Hematopoietic multipotent progenitor cell treated with erythropoietin and hydrocortisone succinate and interleukin-3 and kit ligand, for 15 days (in vitro differentiated cells): ENCODE measurements around the gene MRPS15.

Experiments used
- DNase-seq: peaks from one replicate; pipeline ENCODE4 v3.0.0-alpha.2; 2015; ENCODE audit warnings: low spot score

Gene MRPS15

GRCh38 chr1:36457691-36458090 is 6.5 kb downstream of the MRPS15 start:
- no peak for DNase-seq

GRCh38 chr1:36456391-36456928 is 7.7 kb downstream of the MRPS15 start:
- no peak for DNase-seq

GRCh38 chr1:36455386-36455785 is 8.8 kb downstream of the MRPS15 start:
- DNase-seq = no peak

- no peak for DNase-seq
Measured at GRCh38 chr1:36453600-36454388, 10.4 kb downstream of the MRPS15 start.

GRCh38 chr1:36453051-36453450 is 11.1 kb downstream of the MRPS15 start:
- no peak for DNase-seq

- no peak for DNase-seq
Measured at GRCh38 chr1:36450919-36451305, 13.3 kb downstream of the MRPS15 start.

GRCh38 chr1:36450270-36450918 is 13.8 kb downstream of the MRPS15 start, which contains the start of gene OSCP1:
OSCP1 (minus strand) TSS chr1:36450451; CDS start chr1:36450369, 82 bp downstream.
- DNase-seq = peak; percentile 93

GRCh38 chr1:36448530-36449056 is 15.6 kb downstream of the MRPS15 start:
- no peak for DNase-seq

- DNase-seq = no peak
Measured at GRCh38 chr1:36447450-36447849, 16.7 kb downstream of the MRPS15 start.

GRCh38 chr1:36446746-36447145 is 17.4 kb downstream of the MRPS15 start:
- DNase-seq = no peak

- no peak for DNase-seq
Measured at GRCh38 chr1:36446271-36446670, 17.9 kb downstream of the MRPS15 start.

GRCh38 chr1:36443297-36443696 is 20.9 kb downstream of the MRPS15 start:
- no peak for DNase-seq

GRCh38 chr1:36442337-36442736 is 21.8 kb downstream of the MRPS15 start:
- DNase-seq = no peak

- DNase-seq = no peak
Measured at GRCh38 chr1:36440646-36441045, 23.5 kb downstream of the MRPS15 start.

GRCh38 chr1:36440044-36440443 is 24.1 kb downstream of the MRPS15 start:
- DNase-seq = no peak

GRCh38 chr1:36438715-36439114 is 25.5 kb downstream of the MRPS15 start:
- DNase-seq = no peak

GRCh38 chr1:36436821-36437220 is 27.4 kb downstream of the MRPS15 start:
- DNase-seq = no peak

GRCh38 chr1:36433102-36433501 is 31.1 kb downstream of the MRPS15 start:
- DNase-seq = no peak

- no peak for DNase-seq
Measured at GRCh38 chr1:36432616-36433015, 31.6 kb downstream of the MRPS15 start.

- DNase-seq = no peak
Measured at GRCh38 chr1:36425791-36426190, 38.4 kb downstream of the MRPS15 start.

- no peak for DNase-seq
Measured at GRCh38 chr1:36421649-36422048, 42.5 kb downstream of the MRPS15 start.

- peak; percentile 87 for DNase-seq
Measured at GRCh38 chr1:36420836-36421317, 43.3 kb downstream of the MRPS15 start.

- no peak for DNase-seq
Measured at GRCh38 chr1:36420409-36420808, 43.8 kb downstream of the MRPS15 start.
